Astrocyte (in vitro differentiated cells and primary cell): ENCODE data around the gene YIPF3. TPM values are rescaled to one million over a fixed set of nuclear protein-coding genes. Genes with fewer than 3 reads are reported as not detected.

Experiments
- DNase-seq: peaks from one replicate; pipeline ENCODE4 v3.0.0-alpha.2; 2010; ENCODE audit warnings: low read depth
- FAIRE-seq: peaks from 2 replicates; lab custom pipeline; 2011; peaks lifted over from hg19 to GRCh38; lab: Jason Lieb, UNC
- H2AFZ ChIP-seq: 2 replicates; pipeline ENCODE4 v1.6.0; 2012; ENCODE audit warnings: low read depth, low read length, inconsistent platforms
- H3K27ac ChIP-seq: 2 replicates; pipeline ENCODE4 v1.5.1; 2011; ENCODE audit warnings: low read depth, low read length, inconsistent platforms
- H3K27me3 ChIP-seq: 2 replicates; pipeline ENCODE4 v1.6.0; 2011; ENCODE audit warnings: low read length, inconsistent platforms; ENCODE audit not compliant: insufficient read depth
- H3K36me3 ChIP-seq: 2 replicates; pipeline ENCODE4 v1.5.1; 2011; ENCODE audit warnings: low read length, inconsistent platforms; ENCODE audit not compliant: insufficient read depth
- H3K4me1 ChIP-seq: 2 replicates; pipeline ENCODE4 v1.5.1; 2011; ENCODE audit warnings: low read length, inconsistent platforms; ENCODE audit not compliant: insufficient read depth
- H3K4me2 ChIP-seq: 2 replicates; pipeline ENCODE4 v1.6.0; 2012; ENCODE audit warnings: low read length, inconsistent platforms
- H3K4me3 ChIP-seq: 2 replicates; pipeline ENCODE4 v1.5.1; 2011; ENCODE audit warnings: low read depth, mild to moderate bottlenecking, low read length, inconsistent platforms; ENCODE audit not compliant: insufficient read depth
- H3K79me2 ChIP-seq: 2 replicates; pipeline ENCODE4 v1.6.0; 2012; ENCODE audit warnings: mild to moderate bottlenecking, low read length, inconsistent platforms; ENCODE audit not compliant: insufficient read depth
- H3K9ac ChIP-seq: 2 replicates; pipeline ENCODE4 v1.6.0; 2012; ENCODE audit warnings: mild to moderate bottlenecking, low read length, inconsistent platforms
- H3K9me3 ChIP-seq: 2 replicates; pipeline ENCODE4 v1.5.1; 2012; ENCODE audit warnings: low read depth, mild to moderate bottlenecking, low read length, inconsistent platforms; ENCODE audit not compliant: insufficient read depth
- H4K20me1 ChIP-seq: 2 replicates; pipeline ENCODE4 v1.6.0; 2012; ENCODE audit warnings: low read length, inconsistent platforms; ENCODE audit not compliant: insufficient read depth
- H3K27ac Mint-ChIP-seq: one replicate; pipeline ENCODE4 v1.8.0; 2021; ENCODE audit warnings: mild to moderate bottlenecking, mixed read lengths; ENCODE audit not compliant: unreplicated experiment
- H3K27me3 Mint-ChIP-seq: one replicate; pipeline ENCODE4 v1.8.0; 2021; ENCODE audit warnings: low read depth, mixed read lengths; ENCODE audit not compliant: unreplicated experiment
- H3K36me3 Mint-ChIP-seq: one replicate; pipeline ENCODE4 v1.8.0; 2021; ENCODE audit warnings: low read depth, mixed read lengths; ENCODE audit not compliant: unreplicated experiment
- H3K4me1 Mint-ChIP-seq: one replicate; pipeline ENCODE4 v1.8.0; 2021; ENCODE audit warnings: low read depth, mixed read lengths; ENCODE audit not compliant: unreplicated experiment
- H3K4me3 Mint-ChIP-seq: one replicate; pipeline ENCODE4 v1.8.0; 2021; ENCODE audit warnings: mild to moderate bottlenecking, moderate library complexity, mixed read lengths; ENCODE audit not compliant: unreplicated experiment
- H3K9me3 Mint-ChIP-seq: one replicate; pipeline ENCODE4 v1.8.0; 2021; ENCODE audit warnings: mild to moderate bottlenecking, mixed read lengths; ENCODE audit not compliant: unreplicated experiment
- CTCF ChIP-seq: IDR thresholded peaks from 2 replicates; pipeline ENCODE4 v1.5.1; 2011; ENCODE audit warnings: low read depth, mild to moderate bottlenecking, inconsistent platforms, low read length, moderate library complexity; ENCODE audit not compliant: insufficient read depth
- EZH2 ChIP-seq: IDR thresholded peaks from 2 replicates; pipeline ENCODE4 v1.6.1; 2012; ENCODE audit warnings: mild to moderate bottlenecking, low read length, inconsistent platforms; ENCODE audit not compliant: insufficient read depth
- total RNA-seq: library from RNA; stranded (reverse); gene quantifications from 2 replicates; pipeline ENCODE4 v1.2.1, GENCODE V29; 2021

Gene YIPF3
- total RNA-seq, 1 donor from 2014 or later: 132 TPM

DNA sequence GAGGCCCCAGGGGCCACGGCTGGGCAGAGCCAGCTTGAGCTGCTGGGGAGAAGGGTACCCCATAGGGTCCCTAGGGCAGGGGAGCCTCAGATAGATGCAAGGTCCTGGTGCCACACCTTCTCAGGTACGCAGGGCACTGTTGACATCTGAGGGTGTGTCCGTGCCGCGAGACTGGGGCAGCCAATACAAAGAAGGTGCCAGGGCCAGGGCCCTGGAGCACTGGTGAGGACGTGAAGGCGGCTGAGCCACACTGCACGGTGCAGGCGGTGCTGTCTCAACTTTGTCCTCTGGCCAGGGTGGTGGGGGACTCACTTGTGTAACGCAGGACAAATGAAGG is 5.9 kb downstream of the YIPF3 start:
- H3K4me3 Mint-ChIP-seq: peak overlapping the region; percentile 27
- Histone ChIP-seq H3K4me1 (peaks cover 17% of the 10 kb centered on the region), H3K4me2 (peak overlapping the region; percentile 95), H3K36me3 (peaks cover 25% of the 10 kb centered on the region), H3K79me2 (peaks cover 24% of the 10 kb centered on the region), H2AFZ (no peak overlapping the region), H3K9ac (peak overlapping the region; percentile 79), H3K9me3 (no peaks in the 10 kb centered on the region), H3K4me3 (no peak overlapping the region), H3K27ac (peak overlapping the region; percentile 42), H3K27me3 (no peaks in the 10 kb centered on the region), H4K20me1 (peaks cover 54% of the 10 kb centered on the region)
- TF ChIP-seq CTCF (no peak), EZH2 (no peak)
- FAIRE-seq: no peak
- H3K4me1 Mint-ChIP-seq: peaks cover 12% of the 10 kb centered on the region
- peaks cover 19% of the 10 kb centered on the region for H3K27me3 Mint-ChIP-seq
- no peak overlapping the region for H3K27ac Mint-ChIP-seq
- DNase-seq: no peak
- peaks cover 10% of the 10 kb centered on the region for H3K36me3 Mint-ChIP-seq
- no peaks in the 10 kb centered on the region for H3K9me3 Mint-ChIP-seq

GRCh38 chr6:43509984-43510826 is 6.5 kb downstream of the YIPF3 start, which contains the start of gene LRRC73:
Gene LRRC73, minus strand, starts transcription at chr6:43510346. Its CDS starts 561 bp downstream, at chr6:43509785.
- peak within 1 kb of the TSS; percentile 84 for H2AFZ ChIP-seq
- peak within 1 kb of the TSS; percentile 64 for H3K4me3 ChIP-seq
- Mint-ChIP-seq H3K4me1 (peaks cover 9% of the 10 kb centered on the region), H3K27ac (no peak within 1 kb of the TSS), H3K9me3 (no peaks in the 10 kb centered on the region), H3K4me3 (peak within 1 kb of the TSS; percentile 83), H3K36me3 (peaks cover 10% of the 10 kb centered on the region), H3K27me3 (peaks cover 19% of the 10 kb centered on the region)
- peaks cover 49% of the 10 kb centered on the region for H4K20me1 ChIP-seq
- peak within 1 kb of the TSS; percentile 42 for H3K27ac ChIP-seq
- H3K9me3 ChIP-seq: no peaks in the 10 kb centered on the region
- TF ChIP-seq EZH2: no peak
- no peak for TF ChIP-seq CTCF
- peak within 1 kb of the TSS; percentile 95 for H3K4me2 ChIP-seq
- FAIRE-seq: no peak
- H3K27me3 ChIP-seq: no peaks in the 10 kb centered on the region
- H3K9ac ChIP-seq: peak within 1 kb of the TSS; percentile 79
- peaks cover 22% of the 10 kb centered on the region for H3K36me3 ChIP-seq
- peak; percentile 59 for DNase-seq
- H3K4me1 ChIP-seq: peaks cover 11% of the 10 kb centered on the region
- peaks cover 18% of the 10 kb centered on the region for H3K79me2 ChIP-seq
